ENCODE data around the gene ATP6AP1.

The ATP6AP1 gene

GRCh38 chrX:154433605-154434004, 5.1 kb downstream of the ATP6AP1 start:
- no peak overlapping the region for H3K4me3 ChIP-seq (replicated peaks; ENCODE audit: low read depth, low read length)
- no peak for DNase-seq (ENCODE audit: extremely low read depth, low read depth)
- TF ChIP-seq, protein P1, sequence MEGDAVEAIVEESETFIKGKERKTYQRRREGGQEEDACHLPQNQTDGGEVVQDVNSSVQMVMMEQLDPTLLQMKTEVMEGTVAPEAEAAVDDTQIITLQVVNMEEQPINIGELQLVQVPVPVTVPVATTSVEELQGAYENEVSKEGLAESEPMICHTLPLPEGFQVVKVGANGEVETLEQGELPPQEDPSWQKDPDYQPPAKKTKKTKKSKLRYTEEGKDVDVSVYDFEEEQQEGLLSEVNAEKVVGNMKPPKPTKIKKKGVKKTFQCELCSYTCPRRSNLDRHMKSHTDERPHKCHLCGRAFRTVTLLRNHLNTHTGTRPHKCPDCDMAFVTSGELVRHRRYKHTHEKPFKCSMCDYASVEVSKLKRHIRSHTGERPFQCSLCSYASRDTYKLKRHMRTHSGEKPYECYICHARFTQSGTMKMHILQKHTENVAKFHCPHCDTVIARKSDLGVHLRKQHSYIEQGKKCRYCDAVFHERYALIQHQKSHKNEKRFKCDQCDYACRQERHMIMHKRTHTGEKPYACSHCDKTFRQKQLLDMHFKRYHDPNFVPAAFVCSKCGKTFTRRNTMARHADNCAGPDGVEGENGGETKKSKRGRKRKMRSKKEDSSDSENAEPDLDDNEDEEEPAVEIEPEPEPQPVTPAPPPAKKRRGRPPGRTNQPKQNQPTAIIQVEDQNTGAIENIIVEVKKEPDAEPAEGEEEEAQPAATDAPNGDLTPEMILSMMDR (IDR thresholded peaks at IDR 0.05; ENCODE audit: low read depth, low read length, missing control alignments) = no peak

- no peak for DNase-seq (ENCODE audit: extremely low read depth, low read depth)
- no peak overlapping the region for H3K4me3 ChIP-seq (replicated peaks; ENCODE audit: low read depth, low read length)
- TF ChIP-seq, protein P1 (IDR thresholded peaks at IDR 0.05; ENCODE audit: low read depth, low read length, missing control alignments) = no peak
Observed at GRCh38 chrX:154434394-154435168, 6.1 kb downstream of the ATP6AP1 start.

GRCh38 chrX:154435171-154435733, 6.8 kb downstream of the ATP6AP1 start:
- H3K4me3 ChIP-seq (replicated peaks; ENCODE audit: low read depth, low read length) = no peak overlapping the region
- TF ChIP-seq, protein P1 (IDR thresholded peaks at IDR 0.05; ENCODE audit: low read depth, low read length, missing control alignments) = no peak
- DNase-seq (ENCODE audit: extremely low read depth, low read depth) = no peak

- TF ChIP-seq, protein P1 (IDR thresholded peaks at IDR 0.05; ENCODE audit: low read depth, low read length, missing control alignments) = no peak
- no peak for DNase-seq (ENCODE audit: extremely low read depth, low read depth)
- peak overlapping the region; percentile 50 for H3K4me3 ChIP-seq (replicated peaks; ENCODE audit: low read depth, low read length)
Observed at GRCh38 chrX:154436374-154436982, 8.0 kb downstream of the ATP6AP1 start.

- TF ChIP-seq, protein P1 (IDR thresholded peaks at IDR 0.05; ENCODE audit: low read depth, low read length, missing control alignments) = no peak
- DNase-seq (ENCODE audit: extremely low read depth, low read depth) = no peak
- peak within 1 kb of the TSS; percentile 50 for H3K4me3 ChIP-seq (replicated peaks; ENCODE audit: low read depth, low read length)
Observed at GRCh38 chrX:154436983-154437752, 8.7 kb downstream of the ATP6AP1 start, which contains the start of gene GDI1. TSS of gene GDI1 (plus strand) at chrX:154437154. CDS start at chrX:154437255, 101 bp downstream.

Measured in HFF-Myc (cell line).